NCI-H82 treated with DMSO at 0.1 percent for 48 hours (cell line): Measurements from ENCODE around the gene RASGEF1C.

Experiments used
- DNase-seq: peaks from one replicate; lab custom pipeline; 2025; ENCODE audit not compliant: unreplicated experiment; lab: John Stamatoyannopoulos, UW

RASGEF1C gene

GRCh38 chr5:180059326-180059725, 149.7 kb downstream of the RASGEF1C start:
- DNase-seq = no peak

- no peak for DNase-seq
Measured at GRCh38 chr5:180056153-180056552, 152.9 kb downstream of the RASGEF1C start.

GRCh38 chr5:180054226-180054625, 154.8 kb downstream of the RASGEF1C start:
- no peak for DNase-seq

GRCh38 chr5:180053061-180053602, 155.9 kb downstream of the RASGEF1C start:
- DNase-seq = no peak

GRCh38 chr5:180052211-180052818, 156.7 kb downstream of the RASGEF1C start:
- DNase-seq = no peak
